Type B pancreatic cell (in vitro differentiated cells): ENCODE results near the gene S100P. TPM values are rescaled to one million over a fixed set of nuclear protein-coding genes. Genes with fewer than 3 reads are reported as not detected.
"Not testable (repeated sequence)": the region's sequence is repeated elsewhere in the genome, so short reads cannot be mapped to it uniquely, and the experiment has no call there.

ENCODE experiments used
- DNase-seq: peaks from one replicate; pipeline ENCODE4 v3.0.0; 2021; ENCODE audit warnings: mixed read lengths; ENCODE audit not compliant: unreplicated experiment; ENCODE audit errors: extremely low spot score
- H3K27ac Mint-ChIP-seq: 2 replicates; pipeline ENCODE4 v1.8.0; 2021; ENCODE audit warnings: mild to moderate bottlenecking, mixed read lengths
- H3K27me3 Mint-ChIP-seq: 2 replicates; pipeline ENCODE4 v1.8.0; 2021; ENCODE audit warnings: mixed read lengths
- H3K36me3 Mint-ChIP-seq: 2 replicates; pipeline ENCODE4 v1.8.0; 2021; ENCODE audit warnings: mixed read lengths
- H3K4me1 Mint-ChIP-seq: one replicate; pipeline ENCODE4 v1.8.0; 2021; ENCODE audit warnings: mixed read lengths; ENCODE audit not compliant: unreplicated experiment
- H3K4me3 Mint-ChIP-seq: 2 replicates; pipeline ENCODE4 v1.8.0; 2021; ENCODE audit warnings: mild to moderate bottlenecking, mixed read lengths
- H3K9me3 Mint-ChIP-seq: 2 replicates; pipeline ENCODE4 v1.8.0; 2021; ENCODE audit warnings: mixed read lengths
- CTCF ChIP-seq: fragments of 200-600 bp; sonication (generic); conservative IDR thresholded peaks from 2 replicates; pipeline ENCODE4 v1.5.0; 2021; ENCODE audit warnings: antibody characterized with exemption, mild to moderate bottlenecking
- total RNA-seq: library from RNA; stranded (reverse); gene quantifications from 2 replicates; pipeline ENCODE4 v1.2.1, GENCODE V29; 2021; ENCODE audit warnings: low replicate concordance

Gene S100P
- total RNA-seq, 1 donor from 2014 or later = 80.8 TPM

DNA sequence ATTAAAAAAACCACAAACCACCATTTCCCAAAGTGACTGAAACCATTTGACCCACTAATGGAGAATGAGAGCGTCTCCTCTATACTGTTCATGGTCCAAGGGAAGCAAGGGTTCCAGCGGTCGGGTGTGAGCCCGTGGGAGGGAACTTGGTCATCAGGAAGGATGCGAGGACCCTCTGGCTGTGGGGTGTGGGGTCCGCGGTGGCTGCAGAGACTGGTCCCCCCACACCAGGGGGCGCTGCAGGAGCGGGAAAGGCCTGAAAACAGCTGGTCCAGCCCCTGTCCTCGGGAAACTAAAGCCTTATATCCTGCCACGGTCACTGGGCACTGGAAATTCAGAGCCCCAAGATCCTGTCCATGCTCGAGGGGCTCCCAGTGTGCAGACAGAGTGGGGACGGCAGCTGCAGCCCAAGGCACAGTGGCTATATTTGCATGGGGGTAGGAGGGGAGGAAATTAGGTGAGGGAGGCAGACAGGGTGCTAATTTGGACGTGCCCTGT, 26.6 kb downstream of the S100P start:
- DNase-seq = peak; percentile 94
- Mint-ChIP-seq H3K9me3 (no peaks in the 10 kb centered on the region), H3K27me3 (peaks cover 2% of the 10 kb centered on the region), H3K4me3 (peak overlapping the region; percentile 68), H3K36me3 (peaks cover 5% of the 10 kb centered on the region), H3K4me1 (peaks cover 21% of the 10 kb centered on the region), H3K27ac (peak overlapping the region; percentile 52)
- peak; percentile 97 for TF ChIP-seq CTCF

- no peak for TF ChIP-seq CTCF
- DNase-seq = no peak
- Mint-ChIP-seq H3K27ac (no peak overlapping the region), H3K4me3 (no peak overlapping the region), H3K4me1 (peaks cover 21% of the 10 kb centered on the region), H3K27me3 (no peaks in the 10 kb centered on the region), H3K9me3 (no peaks in the 10 kb centered on the region), H3K36me3 (peaks cover 5% of the 10 kb centered on the region)
Observed at GRCh38 chr4:6721121-6721520, 27.4 kb downstream of the S100P start.

DNA sequence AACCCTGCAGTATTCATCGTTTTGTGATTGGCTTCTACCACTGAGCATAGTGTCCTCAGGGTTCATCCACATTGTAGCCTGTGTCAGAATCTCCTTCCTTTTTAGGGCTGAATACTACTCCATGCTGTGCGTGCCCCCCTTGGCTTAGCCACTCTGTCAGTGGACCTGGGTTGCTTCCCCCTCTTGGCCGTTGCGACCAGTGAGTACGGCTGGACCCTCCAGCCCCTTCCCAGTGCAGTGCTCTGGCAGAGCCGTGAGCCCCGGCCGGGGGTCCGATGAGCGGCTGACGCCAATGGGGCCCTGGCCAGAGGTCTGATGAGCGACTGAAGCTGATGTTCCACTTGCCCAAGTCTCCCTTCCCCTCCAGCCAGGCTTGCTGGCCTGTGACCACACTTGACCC, 29.2 kb downstream of the S100P start:
- H3K4me1 Mint-ChIP-seq = peaks cover 23% of the 10 kb centered on the region
- H3K4me3 Mint-ChIP-seq = no peak overlapping the region
- H3K36me3 Mint-ChIP-seq = peaks cover 5% of the 10 kb centered on the region
- H3K9me3 Mint-ChIP-seq = no peaks in the 10 kb centered on the region
- H3K27me3 Mint-ChIP-seq = no peaks in the 10 kb centered on the region
- no peak for TF ChIP-seq CTCF
- DNase-seq = no peak
- no peak overlapping the region for H3K27ac Mint-ChIP-seq

DNA sequence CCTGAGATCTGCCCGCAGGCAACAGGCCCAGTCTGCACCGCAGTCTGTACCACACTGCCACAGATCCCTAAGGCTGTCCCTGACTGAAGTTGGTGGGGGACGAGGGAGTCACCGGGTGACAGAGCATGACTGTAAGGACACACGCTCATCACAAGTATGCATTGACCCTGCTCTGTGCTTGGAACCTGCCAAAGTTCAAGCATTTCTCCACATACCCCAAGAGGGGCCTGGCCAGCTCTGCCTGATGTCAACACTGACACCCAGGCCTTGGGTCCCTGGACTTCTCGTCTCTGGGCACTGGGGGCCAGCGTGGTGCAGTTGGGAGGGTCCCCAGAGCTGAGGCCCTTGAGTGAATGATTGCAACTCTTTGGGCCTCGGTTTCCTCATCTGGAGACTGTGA, 30.2 kb downstream of the S100P start:
- Mint-ChIP-seq H3K27ac (no peak overlapping the region), H3K9me3 (no peaks in the 10 kb centered on the region), H3K27me3 (no peaks in the 10 kb centered on the region), H3K4me3 (no peak overlapping the region), H3K4me1 (peaks cover 25% of the 10 kb centered on the region), H3K36me3 (peaks cover 3% of the 10 kb centered on the region)
- TF ChIP-seq CTCF = no peak
- no peak for DNase-seq

GRCh38 chr4:6724421-6725111, 30.9 kb downstream of the S100P start:
- no peaks in the 10 kb centered on the region for H3K9me3 Mint-ChIP-seq
- H3K4me1 Mint-ChIP-seq = peaks cover 21% of the 10 kb centered on the region
- no peaks in the 10 kb centered on the region for H3K36me3 Mint-ChIP-seq
- H3K27ac Mint-ChIP-seq = no peak overlapping the region
- no peaks in the 10 kb centered on the region for H3K27me3 Mint-ChIP-seq
- DNase-seq = no peak
- TF ChIP-seq CTCF = no peak
- no peak overlapping the region for H3K4me3 Mint-ChIP-seq

GRCh38 chr4:6725427-6725961, 31.8 kb downstream of the S100P start:
- not testable (repeated sequence) for H3K27me3 Mint-ChIP-seq, DNase-seq, H3K9me3 Mint-ChIP-seq, H3K36me3 Mint-ChIP-seq, H3K4me3 Mint-ChIP-seq, H3K27ac Mint-ChIP-seq
- peaks cover 17% of the 10 kb centered on the region for H3K4me1 Mint-ChIP-seq
